ENCODE measurements around the gene AP3B1.

The AP3B1 gene

GRCh38 chr5:78286290-78286689 lies 8.2 kb downstream of the AP3B1 start:
- H3K4me3 ChIP-seq (replicated peaks; ENCODE audit: insufficient read depth, low read length), result no peak overlapping the region
- H3K27me3 ChIP-seq (ENCODE audit: insufficient read depth, poor library complexity, severe bottlenecking), result no peaks in the 10 kb centered on the region
- no peak for TF ChIP-seq POLR2AphosphoS5 (IDR thresholded peaks at IDR 0.05; ENCODE audit: low read depth)
- TF ChIP-seq GABPA (IDR thresholded peaks at IDR 0.05; ENCODE audit: low read depth), result no peak
- no peak for TF ChIP-seq SPI1 (IDR thresholded peaks at IDR 0.05; ENCODE audit: borderline replicate concordance, low read depth)
- TF ChIP-seq CTCF (IDR thresholded peaks at IDR 0.05; ENCODE audit: insufficient read depth, low read length), result no peak
- no peak for TF ChIP-seq REST (IDR thresholded peaks at IDR 0.05; ENCODE audit: insufficient replicate concordance, low read depth)
- no peak overlapping the region for H3K27ac ChIP-seq (replicated peaks)
- DNase-seq (ENCODE audit: low read depth in 1 of 2, low spot score in 1 of 2), result no peak

GRCh38 chr5:78283802-78284201 lies 10.7 kb downstream of the AP3B1 start:
- no peak for DNase-seq (ENCODE audit: low read depth in 1 of 2, low spot score in 1 of 2)
- no peak overlapping the region for H3K4me3 ChIP-seq (replicated peaks; ENCODE audit: insufficient read depth, low read length)
- no peak overlapping the region for H3K27ac ChIP-seq (replicated peaks)
- TF ChIP-seq CTCF (IDR thresholded peaks at IDR 0.05; ENCODE audit: insufficient read depth, low read length) (no peak), REST (IDR thresholded peaks at IDR 0.05; ENCODE audit: insufficient replicate concordance, low read depth) (no peak), GABPA (IDR thresholded peaks at IDR 0.05; ENCODE audit: low read depth) (no peak), POLR2AphosphoS5 (IDR thresholded peaks at IDR 0.05; ENCODE audit: low read depth) (no peak), SPI1 (IDR thresholded peaks at IDR 0.05; ENCODE audit: borderline replicate concordance, low read depth) (no peak)
- H3K27me3 ChIP-seq (ENCODE audit: insufficient read depth, poor library complexity, severe bottlenecking), result no peaks in the 10 kb centered on the region

GRCh38 chr5:78283105-78283504 lies 11.4 kb downstream of the AP3B1 start:
- H3K27ac ChIP-seq (replicated peaks), result no peak overlapping the region
- H3K4me3 ChIP-seq (replicated peaks; ENCODE audit: insufficient read depth, low read length), result no peak overlapping the region
- no peaks in the 10 kb centered on the region for H3K27me3 ChIP-seq (ENCODE audit: insufficient read depth, poor library complexity, severe bottlenecking)
- TF ChIP-seq GABPA (IDR thresholded peaks at IDR 0.05; ENCODE audit: low read depth), result no peak
- no peak for TF ChIP-seq POLR2AphosphoS5 (IDR thresholded peaks at IDR 0.05; ENCODE audit: low read depth)
- TF ChIP-seq CTCF (IDR thresholded peaks at IDR 0.05; ENCODE audit: insufficient read depth, low read length), result no peak
- no peak for TF ChIP-seq REST (IDR thresholded peaks at IDR 0.05; ENCODE audit: insufficient replicate concordance, low read depth)
- TF ChIP-seq SPI1 (IDR thresholded peaks at IDR 0.05; ENCODE audit: borderline replicate concordance, low read depth), result no peak
- no peak for DNase-seq (ENCODE audit: low read depth in 1 of 2, low spot score in 1 of 2)
